ENCODE results near the gene DPYSL5. TPM values are rescaled to one million over a fixed set of nuclear protein-coding genes. Genes with fewer than 3 reads are reported as not detected.

DPYSL5 gene
- total and polyA plus RNA-seq, 12 donors = 0.01 to 0.12 TPM; not detected in 10

DNA sequence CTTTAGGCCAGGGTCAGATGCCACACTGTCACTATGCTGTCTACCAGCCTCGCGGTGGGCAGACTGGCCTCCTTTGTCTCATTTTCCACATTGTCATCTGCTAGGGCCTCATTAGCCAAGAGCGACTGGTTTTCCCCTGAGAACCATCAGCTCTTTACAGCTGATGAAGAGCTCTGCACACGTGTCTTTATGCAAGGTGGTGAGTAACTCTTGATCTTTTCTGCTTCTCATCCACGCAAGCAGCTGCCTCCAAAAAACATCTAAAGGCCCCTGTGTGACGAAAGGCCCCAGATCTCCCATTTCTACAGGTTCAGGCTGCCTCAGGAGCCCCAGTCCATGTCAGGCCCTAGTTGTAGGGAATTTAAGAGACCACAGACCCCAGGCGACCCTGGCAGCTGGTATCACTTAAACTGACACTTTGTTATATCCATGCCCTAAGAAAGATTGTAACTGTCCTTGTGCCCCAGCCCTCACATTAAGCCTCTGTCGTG is 52.9 kb downstream of the DPYSL5 start:
- intact Hi-C loops (cut with DNase I) = no loop called here
- Histone ChIP-seq H3K27me3 (no peaks in the 10 kb centered on the region), H3K4me3 (no peak overlapping the region), H3K4me1 (peaks cover 0 to 11% (median 0%) of the 10 kb centered on the region in 9 donors), H3K9me3 (peaks cover 0 to under 1% (median 0%) of the 10 kb centered on the region in 11 donors), H3K27ac (no peak overlapping the region), H3K36me3 (no peaks in the 10 kb centered on the region)
- 76 to 79% methylated on average over 8 of the region's 8 CpGs for WGBS, 2 donors
- no peak for ATAC-seq
- TF ChIP-seq, protein P1, sequence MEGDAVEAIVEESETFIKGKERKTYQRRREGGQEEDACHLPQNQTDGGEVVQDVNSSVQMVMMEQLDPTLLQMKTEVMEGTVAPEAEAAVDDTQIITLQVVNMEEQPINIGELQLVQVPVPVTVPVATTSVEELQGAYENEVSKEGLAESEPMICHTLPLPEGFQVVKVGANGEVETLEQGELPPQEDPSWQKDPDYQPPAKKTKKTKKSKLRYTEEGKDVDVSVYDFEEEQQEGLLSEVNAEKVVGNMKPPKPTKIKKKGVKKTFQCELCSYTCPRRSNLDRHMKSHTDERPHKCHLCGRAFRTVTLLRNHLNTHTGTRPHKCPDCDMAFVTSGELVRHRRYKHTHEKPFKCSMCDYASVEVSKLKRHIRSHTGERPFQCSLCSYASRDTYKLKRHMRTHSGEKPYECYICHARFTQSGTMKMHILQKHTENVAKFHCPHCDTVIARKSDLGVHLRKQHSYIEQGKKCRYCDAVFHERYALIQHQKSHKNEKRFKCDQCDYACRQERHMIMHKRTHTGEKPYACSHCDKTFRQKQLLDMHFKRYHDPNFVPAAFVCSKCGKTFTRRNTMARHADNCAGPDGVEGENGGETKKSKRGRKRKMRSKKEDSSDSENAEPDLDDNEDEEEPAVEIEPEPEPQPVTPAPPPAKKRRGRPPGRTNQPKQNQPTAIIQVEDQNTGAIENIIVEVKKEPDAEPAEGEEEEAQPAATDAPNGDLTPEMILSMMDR (IDR thresholded peaks at IDR 0.05) = no peak
- DNase-seq = no peak

DNA sequence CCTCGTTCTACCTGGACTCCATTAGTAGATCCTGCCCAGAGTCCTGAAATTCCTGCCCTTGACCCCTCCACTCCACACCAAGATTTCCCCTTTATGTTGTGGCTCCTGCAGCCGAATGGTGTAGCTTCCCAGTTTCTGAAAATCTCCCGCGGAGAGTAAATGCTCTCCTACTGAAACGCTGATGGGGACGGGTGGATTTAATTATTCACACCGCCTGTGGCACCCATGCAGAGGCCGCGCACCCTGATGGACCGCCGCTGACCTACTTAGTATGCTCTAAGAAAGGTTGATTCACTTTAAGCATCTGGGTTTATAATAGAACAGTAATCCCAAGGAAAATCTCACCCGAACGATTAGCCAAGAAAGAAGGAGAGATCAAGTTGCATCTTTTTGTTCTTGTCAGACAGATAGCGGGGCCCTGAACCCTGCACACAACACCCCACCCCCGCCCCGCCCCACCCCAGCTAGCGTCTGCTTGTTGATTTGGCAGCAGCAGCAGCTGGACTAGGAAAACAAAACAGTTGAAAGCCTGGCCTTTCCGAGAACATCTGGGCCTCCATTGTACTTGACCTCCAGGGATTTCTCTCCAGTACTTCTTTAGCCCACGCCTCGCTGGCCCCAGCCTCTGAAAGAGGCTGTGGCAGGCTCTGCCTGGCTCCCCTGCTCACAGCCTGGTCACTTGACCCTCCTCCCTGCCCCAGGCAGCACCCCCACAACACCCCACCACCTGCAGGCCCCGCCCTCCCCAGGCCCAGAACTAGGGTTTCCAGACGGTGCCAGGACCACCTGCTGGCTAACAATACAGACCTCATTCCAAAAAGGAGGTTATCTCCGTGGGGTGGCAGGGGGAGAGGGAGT is 53.6 kb downstream of the DPYSL5 start:
- TF ChIP-seq, protein P1 (IDR thresholded peaks at IDR 0.05) = no peak
- 51 to 54% methylated on average over 23 of the region's 23 CpGs for WGBS, 2 donors
- no peaks in the 10 kb centered on the region for H3K9me3 ChIP-seq
- H3K27ac ChIP-seq = no peak overlapping the region
- H3K27me3 ChIP-seq = no peaks in the 10 kb centered on the region
- ATAC-seq (peak; percentile 30 to 75 (median 62)), DNase-seq (peak in 1 of 2 donors; percentile 19)
- no peaks in the 10 kb centered on the region for H3K36me3 ChIP-seq
- intact Hi-C loops (cut with DNase I) = no loop called here
- no peak overlapping the region for H3K4me3 ChIP-seq
- H3K4me1 ChIP-seq = peaks cover 0 to 11% (median 0%) of the 10 kb centered on the region in 9 donors

- intact Hi-C loops (cut with DNase I) = no loop called here
- H3K27me3 ChIP-seq = peaks cover 0 to 12% (median 0%) of the 10 kb centered on the region in 7 donors
- TF ChIP-seq, protein P1 (IDR thresholded peaks at IDR 0.05) = no peak
- WGBS, 2 donors = 81 to 86% methylated on average over 5 of the region's 5 CpGs
- H3K36me3 ChIP-seq = no peaks in the 10 kb centered on the region
- H3K4me3 ChIP-seq = no peak overlapping the region
- DNase-seq = no peak
- H3K4me1 ChIP-seq = peaks cover 0 to 11% (median 0%) of the 10 kb centered on the region in 9 donors
- H3K27ac ChIP-seq = no peak overlapping the region
- H3K9me3 ChIP-seq = no peaks in the 10 kb centered on the region
- no peak for ATAC-seq
Observed at GRCh38 chr2:26903676-26904075, 55.7 kb downstream of the DPYSL5 start.

GRCh38 chr2:26904839-26905238 is 56.9 kb downstream of the DPYSL5 start:
- Histone ChIP-seq H3K9me3 (no peaks in the 10 kb centered on the region), H3K27me3 (peaks cover 0 to 23% (median 0%) of the 10 kb centered on the region in 7 donors), H3K27ac (no peak overlapping the region), H3K36me3 (no peaks in the 10 kb centered on the region), H3K4me3 (no peak overlapping the region), H3K4me1 (peaks cover 0 to 11% (median 0%) of the 10 kb centered on the region in 9 donors)
- ATAC-seq (no peak), DNase-seq (no peak)
- TF ChIP-seq, protein P1 (IDR thresholded peaks at IDR 0.05) = no peak
- 79 to 88% methylated on average over 2 of the region's 2 CpGs for WGBS, 2 donors
- intact Hi-C loops (cut with DNase I) = no loop called here
